ENCODE data around the gene LIN52. TPM values are rescaled to one million over a fixed set of nuclear protein-coding genes. Genes with fewer than 3 reads are reported as not detected.

The LIN52 gene
- total RNA-seq, 1 experiment from 2014 or later, result 11.0 TPM

DNA sequence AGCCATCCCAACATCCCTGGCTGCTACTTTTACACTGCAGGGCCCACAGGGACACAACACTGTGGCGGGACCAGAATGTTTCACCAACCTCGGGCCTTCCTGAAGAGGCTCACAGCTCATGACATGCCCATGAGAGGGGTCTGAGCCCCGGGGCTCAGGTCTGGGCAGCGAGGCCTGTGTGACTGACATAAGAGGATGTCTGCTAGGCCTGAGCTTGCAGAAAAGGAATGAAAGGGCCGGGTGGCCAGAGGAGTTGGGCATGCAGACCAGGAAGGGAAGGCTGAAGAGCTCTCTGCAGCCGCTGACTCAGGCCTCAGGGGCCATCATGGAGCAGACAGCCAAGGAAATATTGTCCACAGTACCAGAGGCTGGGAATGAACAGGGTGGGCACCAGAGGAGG is 136.2 kb downstream of the LIN52 start:
- Mint-ChIP-seq H3K4me3 (no peak overlapping the region), H3K36me3 (ENCODE audit: insufficient read depth in 1 of 3, low read depth in 3 of 3) (no peaks in the 10 kb centered on the region), H3K4me1 (no peaks in the 10 kb centered on the region), H3K27ac (no peak overlapping the region), H3K27me3 (ENCODE audit: low read depth) (peaks cover 43% of the 10 kb centered on the region), H3K9me3 (no peaks in the 10 kb centered on the region)
- H3K79me1 ChIP-seq (ENCODE audit: insufficient read depth, low read depth, low read length, poor library complexity, severe bottlenecking), result no peaks in the 10 kb centered on the region
- H3K27me3 ChIP-seq (ENCODE audit: insufficient read depth, low read length), result no peaks in the 10 kb centered on the region; the same call in 1 of the 2 replicates
- no peak overlapping the region for H3K14ac ChIP-seq (ENCODE audit: insufficient read depth, low read length)
- H4K91ac ChIP-seq (ENCODE audit: insufficient read length, low read depth, low read length), result no peak overlapping the region
- no peak overlapping the region for H2AK5ac ChIP-seq (ENCODE audit: insufficient read length, low read length)
- no peak overlapping the region for H3K18ac ChIP-seq (ENCODE audit: insufficient read length, low read depth, low read length)
- H2BK120ac ChIP-seq (ENCODE audit: low read depth, low read length, poor library complexity, severe bottlenecking), result no peak overlapping the region
- H4K20me1 ChIP-seq (ENCODE audit: control insufficient read depth, insufficient read depth, insufficient read length), result no peaks in the 10 kb centered on the region
- H2BK5ac ChIP-seq (ENCODE audit: insufficient read length, low read length), result no peak overlapping the region
- H3K9me3 ChIP-seq (ENCODE audit: control insufficient read depth, low read depth, low read length), result no peaks in the 10 kb centered on the region
- no peaks in the 10 kb centered on the region for H3K23me2 ChIP-seq (ENCODE audit: insufficient read length, low read depth, low read length, poor library complexity, severe bottlenecking)
- H3K23ac ChIP-seq (ENCODE audit: insufficient read length, low read depth, low read length), result no peak overlapping the region
- no peak overlapping the region for H4K8ac ChIP-seq (replicated peaks; ENCODE audit: insufficient read length, low read depth, low read length)
- no peak overlapping the region for H4K5ac ChIP-seq (ENCODE audit: insufficient read length, low read depth, low read length)
- no CpG with 5 or more reads among the region's 6 CpGs for WGBS (ENCODE audit: extremely low coverage, insufficient read length, low lambda C conversion rate)
- no peak overlapping the region for H2BK20ac ChIP-seq (ENCODE audit: low read depth, low read length, poor library complexity, severe bottlenecking)
- H3K4me1 ChIP-seq (ENCODE audit: insufficient read depth, low read length), result no peaks in the 10 kb centered on the region
- H3K4me2 ChIP-seq (ENCODE audit: insufficient read depth, insufficient read length, low read length), result no peak overlapping the region
- no peak overlapping the region for H3K56ac ChIP-seq (ENCODE audit: insufficient read length, low read depth, low read length)
- no peak overlapping the region for H3K4ac ChIP-seq (ENCODE audit: low read depth, low read length)
- no peak overlapping the region for H2AFZ ChIP-seq (ENCODE audit: low read length)
- no peak overlapping the region for H3K27ac ChIP-seq (ENCODE audit: insufficient read length, low read depth, low read length)
- H3K79me2 ChIP-seq (ENCODE audit: insufficient read depth, low read length), result no peaks in the 10 kb centered on the region
- H3T11ph ChIP-seq (ENCODE audit: low read length), result no peak overlapping the region
- H2BK15ac ChIP-seq (ENCODE audit: low read depth, low read length), result no peak overlapping the region
- TF ChIP-seq, protein P1, sequence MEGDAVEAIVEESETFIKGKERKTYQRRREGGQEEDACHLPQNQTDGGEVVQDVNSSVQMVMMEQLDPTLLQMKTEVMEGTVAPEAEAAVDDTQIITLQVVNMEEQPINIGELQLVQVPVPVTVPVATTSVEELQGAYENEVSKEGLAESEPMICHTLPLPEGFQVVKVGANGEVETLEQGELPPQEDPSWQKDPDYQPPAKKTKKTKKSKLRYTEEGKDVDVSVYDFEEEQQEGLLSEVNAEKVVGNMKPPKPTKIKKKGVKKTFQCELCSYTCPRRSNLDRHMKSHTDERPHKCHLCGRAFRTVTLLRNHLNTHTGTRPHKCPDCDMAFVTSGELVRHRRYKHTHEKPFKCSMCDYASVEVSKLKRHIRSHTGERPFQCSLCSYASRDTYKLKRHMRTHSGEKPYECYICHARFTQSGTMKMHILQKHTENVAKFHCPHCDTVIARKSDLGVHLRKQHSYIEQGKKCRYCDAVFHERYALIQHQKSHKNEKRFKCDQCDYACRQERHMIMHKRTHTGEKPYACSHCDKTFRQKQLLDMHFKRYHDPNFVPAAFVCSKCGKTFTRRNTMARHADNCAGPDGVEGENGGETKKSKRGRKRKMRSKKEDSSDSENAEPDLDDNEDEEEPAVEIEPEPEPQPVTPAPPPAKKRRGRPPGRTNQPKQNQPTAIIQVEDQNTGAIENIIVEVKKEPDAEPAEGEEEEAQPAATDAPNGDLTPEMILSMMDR (conservative IDR thresholded peaks at IDR 0.05), result no peak
- no peak overlapping the region for H3K9ac ChIP-seq (ENCODE audit: extremely low read depth, insufficient read length, low read length)
- no peak for DNase-seq
- no peak overlapping the region for H2BK12ac ChIP-seq (ENCODE audit: insufficient read length, low read depth, low read length)

Measured in H9 (cell line).